ENCODE results near the gene STX16.

The STX16 gene

DNA sequence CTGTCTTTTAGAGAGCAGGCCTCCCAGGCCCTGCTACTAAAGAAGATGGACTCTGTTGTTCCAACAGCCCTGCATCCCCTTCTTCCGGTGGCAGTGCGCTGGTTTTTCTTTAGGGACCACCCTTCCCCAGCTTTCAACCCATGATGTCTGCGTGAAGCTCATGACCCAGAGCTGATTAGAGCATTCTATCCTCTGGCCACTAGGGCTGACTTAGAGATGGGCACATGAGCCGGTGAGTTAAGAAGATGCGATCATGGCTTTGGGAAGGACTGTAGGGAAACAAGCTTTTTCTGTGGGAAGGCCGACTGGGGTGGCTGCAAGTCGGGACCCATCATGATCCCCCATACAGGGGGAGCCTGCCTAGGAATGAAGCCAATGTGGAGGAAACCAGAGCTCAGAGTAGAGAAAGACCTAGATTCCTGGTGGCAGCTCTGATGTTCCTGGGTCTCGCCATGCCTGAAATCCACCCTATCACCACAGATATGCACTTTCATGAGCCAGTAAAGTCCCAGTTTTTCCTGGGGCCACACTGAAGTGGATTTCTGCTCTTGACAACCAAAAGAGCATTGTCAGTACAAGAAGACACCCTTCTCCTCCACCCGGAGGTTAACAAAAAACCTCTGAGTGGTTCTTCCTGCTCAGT is 29.1 kb upstream of the STX16 start:
- H3K4me1 ChIP-seq (ENCODE audit: control insufficient read depth in 1 of 2, insufficient read depth in 2 of 2, low read length in 2 of 2) = no peaks in the 10 kb centered on the region
- peaks cover 0 to 3% of the 10 kb centered on the region in 2 donors for H3K9me3 ChIP-seq (ENCODE audit: control insufficient read depth in 1 of 2, low read length in 2 of 2)
- H3K27ac ChIP-seq (ENCODE audit: low read length) = no peak overlapping the region
- H3K36me3 ChIP-seq (ENCODE audit: control insufficient read depth in 1 of 2, insufficient read depth in 2 of 2, low read length in 2 of 2) = no peaks in the 10 kb centered on the region
- no peaks in the 10 kb centered on the region for H3K27me3 ChIP-seq (ENCODE audit: low read depth, low read length)
- no peak overlapping the region for H3K4me3 ChIP-seq (ENCODE audit: low read depth in 1 of 2, low read length in 2 of 2)

DNA sequence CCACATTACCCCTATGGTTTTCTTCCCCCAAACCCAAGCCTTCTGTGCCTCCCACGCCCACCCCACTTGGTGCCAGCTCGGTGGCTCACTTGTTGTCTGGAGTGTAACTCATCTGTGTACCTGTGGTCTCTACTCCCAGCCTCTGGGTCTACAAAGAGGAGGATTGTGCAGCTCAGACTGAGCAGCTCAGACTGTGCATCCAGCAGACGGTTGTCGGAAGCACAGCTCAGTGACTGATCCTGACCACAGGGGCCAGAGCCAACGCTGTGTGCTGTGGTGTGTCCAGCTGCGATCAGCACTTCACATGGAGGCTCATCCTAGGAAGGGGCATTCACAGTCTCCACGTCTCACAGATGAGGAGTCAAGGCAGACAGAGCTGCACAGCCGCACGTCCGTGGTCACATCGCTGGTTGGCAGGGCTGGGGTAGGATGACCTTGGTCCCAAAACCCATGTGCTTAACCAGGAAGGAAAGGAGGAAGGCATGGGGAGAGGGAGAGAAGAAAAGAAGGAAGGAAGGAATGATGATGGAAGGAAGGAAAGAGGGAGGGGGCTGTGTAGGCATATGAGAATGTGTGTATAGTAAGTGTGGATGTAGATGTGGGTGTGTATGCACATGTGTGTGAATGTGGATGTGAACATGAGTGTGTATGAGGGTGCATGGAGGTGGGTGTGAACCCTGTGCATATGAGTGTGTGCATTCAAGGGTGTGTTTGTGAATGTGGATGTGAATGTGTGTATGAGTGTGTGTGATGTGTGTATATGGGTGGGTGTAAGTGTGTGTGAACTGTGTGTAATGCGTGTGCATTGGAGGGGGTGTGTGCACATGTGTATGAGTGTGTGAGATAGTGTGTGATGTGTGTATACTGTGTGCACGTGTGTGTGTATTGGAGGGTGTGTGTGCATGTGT is 28.2 kb upstream of the STX16 start:
- Histone ChIP-seq H3K9me3 (ENCODE audit: control insufficient read depth in 1 of 2, low read length in 2 of 2) (no peaks in the 10 kb centered on the region), H3K36me3 (ENCODE audit: control insufficient read depth in 1 of 2, insufficient read depth in 2 of 2, low read length in 2 of 2) (no peaks in the 10 kb centered on the region), H3K4me3 (ENCODE audit: low read depth in 1 of 2, low read length in 2 of 2) (no peak overlapping the region), H3K27me3 (ENCODE audit: low read depth, low read length) (no peaks in the 10 kb centered on the region), H3K4me1 (ENCODE audit: control insufficient read depth in 1 of 2, insufficient read depth in 2 of 2, low read length in 2 of 2) (no peaks in the 10 kb centered on the region), H3K27ac (ENCODE audit: low read length) (no peak overlapping the region)

- no peaks in the 10 kb centered on the region for H3K9me3 ChIP-seq (ENCODE audit: control insufficient read depth in 1 of 2, low read length in 2 of 2)
- no peaks in the 10 kb centered on the region for H3K4me1 ChIP-seq (ENCODE audit: control insufficient read depth in 1 of 2, insufficient read depth in 2 of 2, low read length in 2 of 2)
- no peaks in the 10 kb centered on the region for H3K36me3 ChIP-seq (ENCODE audit: control insufficient read depth in 1 of 2, insufficient read depth in 2 of 2, low read length in 2 of 2)
- no peak overlapping the region for H3K4me3 ChIP-seq (ENCODE audit: low read depth in 1 of 2, low read length in 2 of 2)
- no peak overlapping the region for H3K27ac ChIP-seq (ENCODE audit: low read length)
- no peaks in the 10 kb centered on the region for H3K27me3 ChIP-seq (ENCODE audit: low read depth, low read length)
Observed at GRCh38 chr20:58623579-58624473, 27.3 kb upstream of the STX16 start.

DNA sequence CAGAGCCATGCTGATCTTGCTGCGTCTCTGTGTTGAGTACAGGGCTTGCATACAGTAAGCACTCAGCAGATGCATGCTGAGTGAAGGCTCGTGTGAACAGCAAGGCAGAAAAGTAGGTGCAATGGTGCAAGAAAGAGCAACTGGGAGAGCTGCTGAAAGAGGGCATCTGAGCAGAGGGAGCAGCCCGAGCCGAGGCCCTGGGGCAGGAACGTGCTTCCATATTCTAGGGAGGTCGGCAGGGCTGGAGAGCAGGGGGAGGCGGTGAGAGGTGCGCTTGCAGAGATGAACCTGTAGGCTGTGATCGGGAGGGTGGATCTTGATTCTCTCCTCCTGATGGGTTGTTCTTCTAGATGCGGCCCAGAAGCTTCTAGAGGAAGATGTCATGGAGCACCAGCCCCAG is 26.4 kb upstream of the STX16 start:
- H3K4me3 ChIP-seq (ENCODE audit: low read depth in 1 of 2, low read length in 2 of 2) = no peak overlapping the region
- H3K4me1 ChIP-seq (ENCODE audit: control insufficient read depth in 1 of 2, insufficient read depth in 2 of 2, low read length in 2 of 2) = no peaks in the 10 kb centered on the region
- H3K9me3 ChIP-seq (ENCODE audit: control insufficient read depth in 1 of 2, low read length in 2 of 2) = no peaks in the 10 kb centered on the region
- no peaks in the 10 kb centered on the region for H3K27me3 ChIP-seq (ENCODE audit: low read depth, low read length)
- no peaks in the 10 kb centered on the region for H3K36me3 ChIP-seq (ENCODE audit: control insufficient read depth in 1 of 2, insufficient read depth in 2 of 2, low read length in 2 of 2)
- H3K27ac ChIP-seq (ENCODE audit: low read length) = no peak overlapping the region

- no peaks in the 10 kb centered on the region for H3K27me3 ChIP-seq (ENCODE audit: low read depth, low read length)
- no peak overlapping the region for H3K4me3 ChIP-seq (ENCODE audit: low read depth in 1 of 2, low read length in 2 of 2)
- H3K27ac ChIP-seq (ENCODE audit: low read length) = no peak overlapping the region
- no peaks in the 10 kb centered on the region for H3K36me3 ChIP-seq (ENCODE audit: control insufficient read depth in 1 of 2, insufficient read depth in 2 of 2, low read length in 2 of 2)
- no peaks in the 10 kb centered on the region for H3K9me3 ChIP-seq (ENCODE audit: control insufficient read depth in 1 of 2, low read length in 2 of 2)
- no peaks in the 10 kb centered on the region for H3K4me1 ChIP-seq (ENCODE audit: control insufficient read depth in 1 of 2, insufficient read depth in 2 of 2, low read length in 2 of 2)
Observed at GRCh38 chr20:58625585-58625984, 25.5 kb upstream of the STX16 start.

- Histone ChIP-seq H3K27ac (ENCODE audit: low read length) (no peak overlapping the region), H3K4me3 (ENCODE audit: low read depth in 1 of 2, low read length in 2 of 2) (no peak overlapping the region), H3K9me3 (ENCODE audit: control insufficient read depth in 1 of 2, low read length in 2 of 2) (no peaks in the 10 kb centered on the region), H3K27me3 (ENCODE audit: low read depth, low read length) (no peaks in the 10 kb centered on the region), H3K4me1 (ENCODE audit: control insufficient read depth in 1 of 2, insufficient read depth in 2 of 2, low read length in 2 of 2) (no peaks in the 10 kb centered on the region), H3K36me3 (ENCODE audit: control insufficient read depth in 1 of 2, insufficient read depth in 2 of 2, low read length in 2 of 2) (no peaks in the 10 kb centered on the region)
Observed at GRCh38 chr20:58626051-58626450, 25.0 kb upstream of the STX16 start.

DNA sequence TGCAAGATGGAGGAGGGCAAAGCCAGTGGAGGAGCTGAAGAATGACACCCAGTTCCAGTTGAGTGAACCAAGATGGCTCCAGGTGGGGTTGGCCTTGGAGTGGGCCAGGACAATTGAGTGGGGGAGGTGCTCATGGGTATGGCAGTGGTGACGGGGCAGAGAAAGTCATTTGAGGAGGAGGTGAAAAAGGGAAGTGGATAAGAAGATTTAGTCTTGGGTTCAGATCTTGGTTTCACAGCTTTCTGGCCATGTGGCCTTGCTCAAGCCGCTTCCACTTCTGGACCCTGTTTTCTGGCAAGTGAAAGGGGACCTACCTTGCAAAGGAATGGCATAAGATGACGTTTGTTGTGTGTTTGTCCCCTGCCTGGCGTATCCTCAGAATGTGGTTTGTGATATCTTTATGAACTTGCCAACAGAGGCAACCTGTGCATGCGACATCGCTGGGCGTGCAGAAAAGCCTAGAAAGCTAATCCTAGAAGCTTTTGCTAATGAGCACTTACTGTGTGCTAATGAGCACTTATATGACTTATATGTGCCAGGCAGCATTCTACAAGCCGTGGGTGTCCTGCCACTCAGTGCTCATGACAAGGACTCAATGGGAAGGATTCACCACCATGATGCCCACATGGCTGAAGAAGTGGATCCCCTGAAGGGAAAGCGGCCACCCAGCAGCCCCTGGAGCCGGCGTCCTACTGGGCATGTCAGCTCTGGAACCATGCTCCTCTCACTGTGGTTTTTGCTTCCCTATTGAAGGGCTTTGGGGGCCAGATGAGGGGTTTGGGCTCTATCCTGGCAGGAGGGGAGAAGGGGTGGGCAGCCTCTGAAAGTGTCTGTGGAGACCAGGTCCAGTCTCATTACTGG is 23.6 kb upstream of the STX16 start:
- Histone ChIP-seq H3K27ac (ENCODE audit: low read length) (no peak overlapping the region), H3K4me1 (ENCODE audit: control insufficient read depth in 1 of 2, insufficient read depth in 2 of 2, low read length in 2 of 2) (no peaks in the 10 kb centered on the region), H3K27me3 (ENCODE audit: low read depth, low read length) (no peaks in the 10 kb centered on the region), H3K9me3 (ENCODE audit: control insufficient read depth in 1 of 2, low read length in 2 of 2) (no peaks in the 10 kb centered on the region), H3K4me3 (ENCODE audit: low read depth in 1 of 2, low read length in 2 of 2) (no peak overlapping the region), H3K36me3 (ENCODE audit: control insufficient read depth in 1 of 2, insufficient read depth in 2 of 2, low read length in 2 of 2) (no peaks in the 10 kb centered on the region)

- Histone ChIP-seq H3K27me3 (ENCODE audit: low read depth, low read length) (no peaks in the 10 kb centered on the region), H3K27ac (ENCODE audit: low read length) (no peak overlapping the region), H3K36me3 (ENCODE audit: control insufficient read depth in 1 of 2, insufficient read depth in 2 of 2, low read length in 2 of 2) (no peaks in the 10 kb centered on the region), H3K9me3 (ENCODE audit: control insufficient read depth in 1 of 2, low read length in 2 of 2) (no peaks in the 10 kb centered on the region), H3K4me3 (ENCODE audit: low read depth in 1 of 2, low read length in 2 of 2) (no peak overlapping the region), H3K4me1 (ENCODE audit: control insufficient read depth in 1 of 2, insufficient read depth in 2 of 2, low read length in 2 of 2) (no peaks in the 10 kb centered on the region)
Observed at GRCh38 chr20:58628491-58629214, 22.4 kb upstream of the STX16 start.

GRCh38 chr20:58629215-58629580 is 21.9 kb upstream of the STX16 start:
- H3K4me3 ChIP-seq (ENCODE audit: low read depth in 1 of 2, low read length in 2 of 2) = no peak overlapping the region
- H3K36me3 ChIP-seq (ENCODE audit: control insufficient read depth in 1 of 2, insufficient read depth in 2 of 2, low read length in 2 of 2) = no peaks in the 10 kb centered on the region
- no peaks in the 10 kb centered on the region for H3K9me3 ChIP-seq (ENCODE audit: control insufficient read depth in 1 of 2, low read length in 2 of 2)
- no peak overlapping the region for H3K27ac ChIP-seq (ENCODE audit: low read length)
- peaks cover 0 to 4% of the 10 kb centered on the region in 2 donors for H3K4me1 ChIP-seq (ENCODE audit: control insufficient read depth in 1 of 2, insufficient read depth in 2 of 2, low read length in 2 of 2)
- H3K27me3 ChIP-seq (ENCODE audit: low read depth, low read length) = no peaks in the 10 kb centered on the region

- Histone ChIP-seq H3K4me3 (ENCODE audit: low read depth in 1 of 2, low read length in 2 of 2) (no peak overlapping the region), H3K27ac (ENCODE audit: low read length) (no peak overlapping the region), H3K9me3 (ENCODE audit: control insufficient read depth in 1 of 2, low read length in 2 of 2) (no peaks in the 10 kb centered on the region), H3K36me3 (ENCODE audit: control insufficient read depth in 1 of 2, insufficient read depth in 2 of 2, low read length in 2 of 2) (no peaks in the 10 kb centered on the region), H3K27me3 (ENCODE audit: low read depth, low read length) (no peaks in the 10 kb centered on the region), H3K4me1 (ENCODE audit: control insufficient read depth in 1 of 2, insufficient read depth in 2 of 2, low read length in 2 of 2) (peaks cover 0 to 12% of the 10 kb centered on the region in 2 donors)
Observed at GRCh38 chr20:58630063-58630462, 21.0 kb upstream of the STX16 start.

All from muscle layer of duodenum (tissue), 2 donors.